Endothelial cell of umbilical vein (primary cell): ENCODE data around the gene GUK1. TPM values are rescaled to one million over a fixed set of nuclear protein-coding genes. Genes with fewer than 3 reads are reported as not detected.
"Not testable (repeated sequence)": the region's sequence is repeated elsewhere in the genome, so short reads cannot be mapped to it uniquely, and the experiment has no call there.

Source experiments
- BruUV-seq: library from RNA; stranded (reverse); fragments of 400-500 nt; replicated peaks from 2 replicates; lab custom pipeline; 2021; lab: Mats Ljungman, UMichigan
- CTCF ChIA-PET: fragments of 300-600, 350-600 bp; sonication (Branson Sonifier 250); formaldehyde crosslinking; loops from one replicate; lab custom pipeline; 2021; ENCODE audit warnings: antibody characterized with exemption, inconsistent platforms; lab: Charles Lee
- POLR2A ChIA-PET: fragments of 300-600, 350-600 bp; sonication (Branson Sonifier 250); formaldehyde crosslinking; loops from one replicate; lab custom pipeline; 2021; ENCODE audit warnings: antibody characterized with exemption, inconsistent platforms; lab: Charles Lee
- DNase-seq: peaks from one replicate; pipeline ENCODE4 v3.0.0-alpha.2; 2011; ENCODE audit warnings: low read depth, low spot score
- FAIRE-seq: peaks from 2 replicates; lab custom pipeline; 2011; peaks lifted over from hg19 to GRCh38; lab: Jason Lieb, UNC
- H2AFZ ChIP-seq: 2 replicates; pipeline ENCODE4 v1.6.0; 2012; ENCODE audit warnings: low read depth, low read length, control low read depth, inconsistent platforms
- H3K27ac ChIP-seq: 2 replicates; pipeline ENCODE4 v1.5.1; 2011; ENCODE audit warnings: low read depth, mild to moderate bottlenecking, control low read depth, low read length, moderate library complexity; ENCODE audit not compliant: insufficient read depth
- H3K27me3 ChIP-seq, 2 experiments: 2 replicates each; pipeline versions ENCODE4 v1.6.0 to v1.6.1; 2011; ENCODE audit warnings: low read length in 2 of 2, mixed read lengths in 1 of 2; ENCODE audit not compliant: control insufficient read depth in 2 of 2, insufficient read depth in 2 of 2
- H3K36me3 ChIP-seq, 2 experiments: 2 replicates in 1 of 2; 3 replicates in 1 of 2; pipeline ENCODE4 v1.5.1; 2011; ENCODE audit warnings: low read length in 2 of 2, mild to moderate bottlenecking in 1 of 2, moderate library complexity in 1 of 2; ENCODE audit not compliant: control insufficient read depth in 2 of 2, insufficient read depth in 2 of 2; ENCODE audit errors: extremely low read depth in 1 of 2
- H3K4me1 ChIP-seq: 3 replicates; pipeline ENCODE4 v1.5.1; 2011; ENCODE audit warnings: mild to moderate bottlenecking, low read length; ENCODE audit not compliant: control insufficient read depth, insufficient read depth; ENCODE audit errors: extremely low read depth
- H3K4me2 ChIP-seq: 2 replicates; pipeline ENCODE4 v1.6.1; 2011; ENCODE audit warnings: low read length, control low read depth, mixed read lengths; ENCODE audit not compliant: insufficient read depth
- H3K4me3 ChIP-seq, 3 experiments: fragments of 200-600 bp in 1 of 3; sonication (generic), shearing (Covaris generic) in 1 of 3; replicated peaks in 1 of 3; 2 replicates each; pipeline ENCODE4 v1.5.1; 2011 to 2016; ENCODE audit warnings: control low read depth in 3 of 3, low read length in 3 of 3, mild to moderate bottlenecking in 2 of 3, inconsistent platforms in 1 of 3, low read depth in 1 of 3, moderate library complexity in 1 of 3; ENCODE audit not compliant: insufficient read depth in 1 of 3
- H3K79me2 ChIP-seq: 2 replicates; pipeline ENCODE4 v1.6.0; 2012; ENCODE audit warnings: low read length, inconsistent platforms; ENCODE audit not compliant: control insufficient read depth, insufficient read depth
- H3K9ac ChIP-seq: replicated peaks from 2 replicates; pipeline ENCODE3; 2011; ENCODE audit warnings: low read length, control low read depth; ENCODE audit not compliant: insufficient read depth; ENCODE audit errors: extremely low read depth
- H3K9me1 ChIP-seq: replicated peaks from 3 replicates; pipeline ENCODE4 v1.6.0; 2011; ENCODE audit warnings: mild to moderate bottlenecking, low read length; ENCODE audit not compliant: control insufficient read depth, insufficient read depth; ENCODE audit errors: extremely low read depth
- H3K9me3 ChIP-seq: replicated peaks from 2 replicates; pipeline ENCODE4 v1.5.1; 2012; ENCODE audit warnings: low read length, inconsistent platforms; ENCODE audit not compliant: control insufficient read depth, insufficient read depth
- H4K20me1 ChIP-seq: replicated peaks from 2 replicates; pipeline ENCODE3; 2011; ENCODE audit warnings: mild to moderate bottlenecking, low read length; ENCODE audit not compliant: control insufficient read depth, insufficient read depth; ENCODE audit errors: extremely low read depth
- EZH2 ChIP-seq: IDR thresholded peaks from 2 replicates; pipeline ENCODE4 v1.6.1; 2012; ENCODE audit warnings: borderline replicate concordance, low read depth, mild to moderate bottlenecking, moderate library complexity, low read length, inconsistent platforms; ENCODE audit not compliant: severe bottlenecking
- FOS ChIP-seq: IDR thresholded peaks from 2 replicates; pipeline ENCODE4 v1.6.1; 2011; ENCODE audit warnings: mild to moderate bottlenecking, low read length, moderate library complexity, borderline replicate concordance; ENCODE audit not compliant: insufficient read depth
- GATA2 ChIP-seq: IDR thresholded peaks from 2 replicates; pipeline ENCODE4 v1.7.0; 2011; ENCODE audit warnings: low read depth, mild to moderate bottlenecking, moderate library complexity, mixed read lengths, low read length; ENCODE audit not compliant: insufficient read length, insufficient read depth
- JUN ChIP-seq: IDR thresholded peaks from 2 replicates; pipeline ENCODE4 v1.6.1; 2011; ENCODE audit warnings: borderline replicate concordance, low read depth; ENCODE audit not compliant: insufficient read length, insufficient read depth
- MYC ChIP-seq: IDR thresholded peaks from one replicate; pipeline ENCODE4 v1.6.1; 2011; ENCODE audit warnings: mild to moderate bottlenecking, low read depth, low read length
- POLR2A ChIP-seq: IDR thresholded peaks from 2 replicates; pipeline ENCODE4 v1.6.1; 2012; ENCODE audit warnings: low read depth, mild to moderate bottlenecking, control low read depth, low read length
- POLR2AphosphoS5 ChIP-seq: IDR thresholded peaks from 2 replicates; pipeline ENCODE4 v1.6.1; 2012; ENCODE audit warnings: low read depth, mild to moderate bottlenecking, control low read depth, low read length, moderate library complexity; ENCODE audit not compliant: insufficient read depth
- dilution Hi-C: fragments of 300-500 bp; cut with MboI; formaldehyde crosslinking; loops from one replicate; pipeline ENCODE4 v1.15.0; 2019; ENCODE audit warnings: low sequenced_read_pairs; ENCODE audit not compliant: extremely low pct_ligation_motif_present
- intact Hi-C: fragments of 100-400 bp; cut with micrococcal nuclease; formaldehyde crosslinking; loops from one replicate; pipeline ENCODE4 v1.10.0; 2022
- polyA plus RNA-seq, 4 experiments: library from polyadenylated mRNA; depleted of rRNA in 3 of 4; stranded (reverse) in 3 of 4; unstranded in 1 of 4; fragments of >200 nt; gene quantifications; 2 replicates each; pipeline versions ENCODE4 v1.2.1 to v1.2.3, GENCODE V29; 2011 to 2012; ENCODE audit warnings: missing spikeins in 1 of 4
- total RNA-seq: library from RNA; stranded (reverse); gene quantifications from 2 replicates; pipeline ENCODE4 v1.2.3, GENCODE V29; 2021
- TF ChIP-seq, protein P1 (sequence below), 2 donors: IDR thresholded peaks; 1 replicate in 1 of 2; 2 replicates in 1 of 2; pipeline ENCODE4 v1.5.1; 2011; ENCODE audit warnings: low read length in 2 of 2, mild to moderate bottlenecking in 2 of 2, moderate library complexity in 2 of 2, control low read depth in 1 of 2, inconsistent platforms in 1 of 2, low read depth in 1 of 2; ENCODE audit not compliant: insufficient read depth in 1 of 2; ENCODE audit errors: extremely low read depth in 1 of 2
- TF ChIP-seq, protein P2 (sequence below): IDR thresholded peaks from 2 replicates; pipeline ENCODE4 v1.6.1; 2011; ENCODE audit not compliant: insufficient read depth, insufficient read length

Gene GUK1
- total and polyA plus RNA-seq, 2 donors (not counting 3 experiments of a cell fraction or from before 2014, with no cell fraction given), result 239 to 742 TPM

DNA sequence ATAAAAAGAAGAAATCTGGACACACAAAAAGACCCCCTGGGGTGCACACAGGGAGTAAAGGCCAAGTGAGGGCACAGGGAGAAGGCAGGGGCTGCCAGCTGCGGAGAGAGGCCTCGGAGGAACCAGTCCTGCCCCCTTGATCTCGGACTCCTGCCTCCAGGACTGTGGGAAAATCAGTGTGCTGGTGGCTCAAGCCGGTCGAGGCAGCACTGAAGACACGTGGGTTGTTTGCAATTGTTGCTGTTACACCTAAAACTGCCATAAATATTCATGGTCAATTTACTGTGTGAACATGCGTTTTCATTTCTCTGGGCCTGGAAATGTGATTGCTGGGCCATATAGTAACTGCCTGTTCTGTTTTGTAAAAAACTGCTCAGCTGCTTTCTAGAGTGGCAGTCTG lies 44.1 kb downstream of the GUK1 start:
- Histone ChIP-seq H4K20me1 (no peaks in the 10 kb centered on the region), H3K9me1 (no peaks in the 10 kb centered on the region), H3K36me3 (no peaks in the 10 kb centered on the region), H3K27ac (no peak overlapping the region), H3K4me3 (no peak overlapping the region), H3K4me1 (no peaks in the 10 kb centered on the region), H2AFZ (no peak overlapping the region), H3K9me3 (no peaks in the 10 kb centered on the region), H3K27me3 (no peaks in the 10 kb centered on the region), H3K79me2 (no peaks in the 10 kb centered on the region), H3K4me2 (no peak overlapping the region), H3K9ac (no peak overlapping the region)
- intact Hi-C loops, result no loop called here
- TF ChIP-seq POLR2AphosphoS5 (no peak), GATA2 (no peak), EZH2 (no peak)
- CTCF ChIA-PET, result no interaction called here
- DNase-seq (no peak), FAIRE-seq (no peak)
- BruUV-seq, result no TSS peak
- dilution Hi-C loops, result loop anchor here (10.0 kb wide), 1 partner anchor 59 kb away; no protein-coding TSS in a partner anchor
- POLR2A ChIA-PET, result no interaction called here

DNA sequence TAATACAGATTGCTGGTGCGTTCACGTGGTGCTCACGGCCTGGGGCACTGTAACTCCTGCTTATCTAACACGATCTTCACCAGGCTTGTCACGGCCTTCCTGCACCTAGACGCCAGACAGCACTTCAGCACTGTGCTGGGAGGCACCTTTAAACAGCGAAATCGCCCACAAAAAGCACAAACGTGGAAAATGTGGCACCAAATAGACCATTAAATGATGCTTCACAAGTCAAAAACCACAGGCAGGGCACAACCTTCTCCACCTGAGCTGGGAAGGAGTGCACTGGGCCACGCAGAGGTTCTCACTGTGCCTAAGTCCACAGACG lies 45.5 kb downstream of the GUK1 start:
- BruUV-seq, result no TSS peak
- intact Hi-C loops (no loop called here), dilution Hi-C loops (loop anchor here (10.0 kb wide), 1 partner anchor 61 kb away; no protein-coding TSS in a partner anchor)
- H3K79me2 ChIP-seq, result no peaks in the 10 kb centered on the region
- H2AFZ ChIP-seq, result no peak overlapping the region
- H3K9me3 ChIP-seq, result no peaks in the 10 kb centered on the region
- no peak overlapping the region for H3K27ac ChIP-seq
- TF ChIP-seq POLR2A (no peak), MYC (no peak), FOS (no peak), POLR2AphosphoS5 (no peak), JUN (no peak), EZH2 (no peak), GATA2 (no peak)
- TF ChIP-seq, protein P1, sequence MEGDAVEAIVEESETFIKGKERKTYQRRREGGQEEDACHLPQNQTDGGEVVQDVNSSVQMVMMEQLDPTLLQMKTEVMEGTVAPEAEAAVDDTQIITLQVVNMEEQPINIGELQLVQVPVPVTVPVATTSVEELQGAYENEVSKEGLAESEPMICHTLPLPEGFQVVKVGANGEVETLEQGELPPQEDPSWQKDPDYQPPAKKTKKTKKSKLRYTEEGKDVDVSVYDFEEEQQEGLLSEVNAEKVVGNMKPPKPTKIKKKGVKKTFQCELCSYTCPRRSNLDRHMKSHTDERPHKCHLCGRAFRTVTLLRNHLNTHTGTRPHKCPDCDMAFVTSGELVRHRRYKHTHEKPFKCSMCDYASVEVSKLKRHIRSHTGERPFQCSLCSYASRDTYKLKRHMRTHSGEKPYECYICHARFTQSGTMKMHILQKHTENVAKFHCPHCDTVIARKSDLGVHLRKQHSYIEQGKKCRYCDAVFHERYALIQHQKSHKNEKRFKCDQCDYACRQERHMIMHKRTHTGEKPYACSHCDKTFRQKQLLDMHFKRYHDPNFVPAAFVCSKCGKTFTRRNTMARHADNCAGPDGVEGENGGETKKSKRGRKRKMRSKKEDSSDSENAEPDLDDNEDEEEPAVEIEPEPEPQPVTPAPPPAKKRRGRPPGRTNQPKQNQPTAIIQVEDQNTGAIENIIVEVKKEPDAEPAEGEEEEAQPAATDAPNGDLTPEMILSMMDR (IDR thresholded peaks at IDR 0.05; ENCODE audit: extremely low read depth in 1 of 2, insufficient read depth in 1 of 2, low read depth in 1 of 2, low read length in 2 of 2), result no peak
- TF ChIP-seq, protein P2, sequence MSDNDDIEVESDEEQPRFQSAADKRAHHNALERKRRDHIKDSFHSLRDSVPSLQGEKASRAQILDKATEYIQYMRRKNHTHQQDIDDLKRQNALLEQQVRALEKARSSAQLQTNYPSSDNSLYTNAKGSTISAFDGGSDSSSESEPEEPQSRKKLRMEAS, result no peak
- H3K4me3 ChIP-seq, result no peak overlapping the region
- H3K9me1 ChIP-seq, result no peaks in the 10 kb centered on the region
- H3K9ac ChIP-seq, result no peak overlapping the region
- ChIA-PET CTCF (no interaction called here), POLR2A (no interaction called here)
- no peak overlapping the region for H3K4me2 ChIP-seq
- DNase-seq (no peak), FAIRE-seq (no peak)
- H3K36me3 ChIP-seq, result no peaks in the 10 kb centered on the region
- no peaks in the 10 kb centered on the region for H3K27me3 ChIP-seq
- H4K20me1 ChIP-seq, result no peaks in the 10 kb centered on the region
- H3K4me1 ChIP-seq, result no peaks in the 10 kb centered on the region

DNA sequence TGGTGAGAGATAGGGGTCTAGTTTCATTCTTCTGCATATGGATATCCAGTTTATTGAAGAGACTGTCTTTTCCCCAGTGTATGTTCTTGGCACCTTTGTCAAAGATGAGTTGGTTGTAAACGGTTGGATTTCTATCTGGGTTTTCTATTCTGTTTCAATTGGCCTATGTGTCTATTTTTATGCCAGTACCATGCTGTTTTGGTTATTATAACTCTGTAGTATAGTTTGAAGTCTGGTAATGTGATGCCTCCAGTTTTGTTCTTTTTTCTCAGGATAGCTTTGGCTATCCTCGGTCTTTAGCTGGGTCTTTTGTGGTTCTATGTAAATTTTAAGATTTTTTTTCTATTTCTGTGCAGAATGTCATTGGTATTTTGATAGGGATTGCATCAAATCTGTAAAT lies 48.2 kb downstream of the GUK1 start:
- POLR2A ChIA-PET, H3K27me3 ChIP-seq, H3K27ac ChIP-seq, H4K20me1 ChIP-seq, H3K9me3 ChIP-seq, H3K9me1 ChIP-seq, H3K4me2 ChIP-seq, H3K36me3 ChIP-seq, BruUV-seq, DNase-seq, CTCF ChIA-PET, H2AFZ ChIP-seq, FAIRE-seq, intact Hi-C loops, H3K4me3 ChIP-seq, H3K9ac ChIP-seq, H3K4me1 ChIP-seq, H3K79me2 ChIP-seq: not testable (repeated sequence)
- dilution Hi-C loops, result loop anchor here (10.0 kb wide), 1 partner anchor 63 kb away; no protein-coding TSS in a partner anchor
